ENCODE measurements around the gene ADH4.

DNA sequence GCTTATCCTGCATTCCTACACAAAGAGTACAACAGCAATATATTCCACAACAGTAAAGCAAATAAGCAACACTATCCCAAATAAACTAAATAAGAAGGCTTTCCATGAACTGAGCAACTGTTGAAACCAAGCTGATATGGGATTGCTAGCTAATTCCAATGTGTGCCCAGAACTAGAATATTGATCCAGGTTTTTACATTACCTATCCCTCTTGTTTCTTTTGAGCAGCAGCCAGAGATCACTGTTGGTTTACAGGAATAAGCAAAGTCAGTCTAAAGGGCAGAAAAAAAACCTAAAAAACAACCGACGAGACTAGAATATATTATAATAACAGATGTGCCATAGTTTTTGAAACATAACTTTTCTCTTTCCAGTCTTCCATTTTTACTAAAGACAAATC, 22.4 kb upstream of the ADH4 start:
- TF ChIP-seq CTCF (conservative IDR thresholded peaks at IDR 0.05; ENCODE audit: low read depth, low read length) (no peak), EZH2 (IDR thresholded peaks at IDR 0.05; ENCODE audit: low read length, unreplicated experiment) (no peak), EZH2phosphoT487 (IDR thresholded peaks at IDR 0.05; ENCODE audit: borderline replicate concordance, low read length) (no peak)

Measured in PC-3 (cell line).